C4-2B (cell line): ENCODE results near the gene PCDH17.

Experiments used
- ZFX ChIP-seq: fragments of 450-650 bp; IDR thresholded peaks from 2 replicates; pipeline ENCODE4 v1.6.1; 2017
- TF ChIP-seq, protein P1 (sequence below): fragments of 450-650 bp; conservative IDR thresholded peaks from 2 replicates; pipeline ENCODE4 v1.5.1; 2017; ENCODE audit warnings: mild to moderate bottlenecking

DNA sequence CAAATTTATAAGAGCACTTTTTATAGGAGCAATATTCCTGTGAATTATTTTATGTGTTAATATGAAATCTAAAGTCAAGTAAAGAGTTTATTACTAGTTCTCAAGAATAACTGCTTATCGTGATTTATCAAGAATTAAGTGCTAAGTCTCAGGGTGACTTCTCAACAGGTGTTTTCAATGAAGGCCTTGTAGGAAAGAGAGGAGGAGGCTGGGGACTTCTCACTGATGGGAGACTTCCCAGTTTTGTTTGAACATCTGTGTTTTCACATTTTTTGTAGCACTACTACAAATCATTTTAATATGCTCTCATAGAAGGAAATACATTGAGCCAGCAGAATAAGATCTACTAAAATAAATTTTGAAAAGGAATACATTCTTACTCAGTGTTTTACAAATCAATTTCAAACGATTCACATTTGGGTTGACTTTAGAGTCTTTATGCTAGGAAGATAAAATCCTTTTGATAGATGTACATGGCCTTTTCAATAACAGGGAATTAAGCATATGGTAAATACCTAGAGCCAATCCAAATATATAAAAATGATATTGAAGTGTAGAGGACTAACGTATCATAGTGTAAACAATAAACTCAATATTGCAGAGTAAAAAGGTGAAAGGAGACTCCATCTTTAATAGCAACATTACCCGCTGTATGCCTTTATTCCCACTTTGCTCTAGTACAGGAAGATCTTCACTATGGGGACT, 6.8 kb downstream of the PCDH17 start:
- TF ChIP-seq, protein P1, sequence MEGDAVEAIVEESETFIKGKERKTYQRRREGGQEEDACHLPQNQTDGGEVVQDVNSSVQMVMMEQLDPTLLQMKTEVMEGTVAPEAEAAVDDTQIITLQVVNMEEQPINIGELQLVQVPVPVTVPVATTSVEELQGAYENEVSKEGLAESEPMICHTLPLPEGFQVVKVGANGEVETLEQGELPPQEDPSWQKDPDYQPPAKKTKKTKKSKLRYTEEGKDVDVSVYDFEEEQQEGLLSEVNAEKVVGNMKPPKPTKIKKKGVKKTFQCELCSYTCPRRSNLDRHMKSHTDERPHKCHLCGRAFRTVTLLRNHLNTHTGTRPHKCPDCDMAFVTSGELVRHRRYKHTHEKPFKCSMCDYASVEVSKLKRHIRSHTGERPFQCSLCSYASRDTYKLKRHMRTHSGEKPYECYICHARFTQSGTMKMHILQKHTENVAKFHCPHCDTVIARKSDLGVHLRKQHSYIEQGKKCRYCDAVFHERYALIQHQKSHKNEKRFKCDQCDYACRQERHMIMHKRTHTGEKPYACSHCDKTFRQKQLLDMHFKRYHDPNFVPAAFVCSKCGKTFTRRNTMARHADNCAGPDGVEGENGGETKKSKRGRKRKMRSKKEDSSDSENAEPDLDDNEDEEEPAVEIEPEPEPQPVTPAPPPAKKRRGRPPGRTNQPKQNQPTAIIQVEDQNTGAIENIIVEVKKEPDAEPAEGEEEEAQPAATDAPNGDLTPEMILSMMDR = no peak
- no peak for TF ChIP-seq ZFX
